Stimulated activated CD4-positive, alpha-beta T cell treated with anti-CD3 and anti-CD28 coated beads, Interleukin-15, amount 100 ng/mL, for 24 hours (primary cell): ENCODE results near the gene ETFRF1.

ENCODE experiments used
- DNase-seq: peaks from one replicate; pipeline ENCODE4 v3.0.0-alpha.2; 2020

The ETFRF1 gene

DNA sequence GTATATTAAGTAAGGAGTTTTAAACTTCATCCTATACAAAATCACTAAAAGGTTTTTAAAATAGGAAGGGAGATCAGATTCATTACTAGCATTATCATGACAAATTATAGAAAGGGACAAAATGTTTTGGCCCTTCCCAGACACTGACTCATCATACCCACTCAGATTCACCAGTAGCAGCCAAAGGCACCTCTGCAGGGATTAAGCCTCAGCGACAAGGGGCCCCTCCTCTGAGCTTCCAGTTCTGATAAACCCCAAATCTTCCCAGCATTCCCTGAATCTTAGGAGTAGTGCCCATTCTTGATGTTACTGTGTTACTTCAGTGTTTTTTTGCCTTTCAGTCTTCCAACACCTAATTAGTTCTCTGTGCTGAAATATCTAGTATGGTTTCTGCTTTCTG, 41.2 kb downstream of the ETFRF1 start:
- DNase-seq = no peak

DNA sequence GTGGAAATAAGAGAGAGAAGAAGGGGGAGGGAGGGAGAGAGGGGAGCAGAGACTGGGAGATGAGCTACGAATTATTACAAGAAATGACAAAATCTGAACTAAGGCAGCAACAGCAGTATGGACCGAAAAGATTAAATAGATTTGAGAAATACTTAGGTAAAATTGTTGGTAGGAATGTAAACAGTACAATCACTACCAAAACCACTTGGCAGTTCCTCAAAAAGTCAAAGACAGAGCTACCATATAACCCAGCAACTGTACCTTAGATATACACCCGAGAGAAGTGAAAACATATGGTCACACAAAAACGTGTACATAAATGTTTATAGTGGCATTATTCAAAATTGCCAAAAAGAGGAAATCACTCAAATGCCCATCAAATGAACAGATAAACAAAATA, 41.6 kb downstream of the ETFRF1 start:
- DNase-seq = no peak

DNA sequence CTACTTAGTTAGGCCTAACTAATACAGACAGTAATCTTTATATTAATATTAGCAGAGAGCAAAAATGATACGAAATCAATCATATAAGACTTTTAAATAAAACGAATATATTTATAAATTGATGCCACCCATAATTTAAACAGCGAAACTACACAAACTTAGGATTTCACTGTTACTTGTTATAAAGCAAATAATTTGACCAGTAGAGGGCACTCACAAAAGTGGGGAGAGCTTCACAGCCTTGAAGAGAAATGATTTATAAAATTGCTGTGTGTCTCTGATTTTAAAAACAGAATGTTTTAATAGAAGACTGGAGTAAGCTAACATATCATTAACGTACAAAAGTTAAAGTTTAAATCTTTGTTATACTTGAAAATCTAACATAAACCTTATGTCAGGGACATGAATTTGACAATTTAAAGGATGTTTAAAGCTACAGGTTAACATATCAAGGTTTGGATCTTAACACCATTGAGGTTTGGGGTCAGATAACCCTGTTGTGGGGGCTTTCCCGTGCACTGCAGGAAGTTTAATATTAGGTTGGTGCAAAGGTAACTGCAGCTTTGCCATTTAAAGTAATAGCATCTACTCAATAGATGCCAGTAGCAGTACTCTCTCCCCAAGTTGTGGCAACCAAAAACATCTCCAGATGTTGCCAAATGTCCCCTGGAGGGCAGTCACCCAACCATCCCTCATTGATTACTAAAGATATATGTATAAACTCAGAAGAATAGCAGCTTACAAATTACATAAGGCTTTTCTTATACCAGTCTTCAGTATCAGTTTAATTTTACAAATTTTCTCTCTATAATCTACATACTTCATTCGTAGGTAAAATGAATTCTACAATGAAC, 46.4 kb downstream of the ETFRF1 start:
- DNase-seq = no peak

DNA sequence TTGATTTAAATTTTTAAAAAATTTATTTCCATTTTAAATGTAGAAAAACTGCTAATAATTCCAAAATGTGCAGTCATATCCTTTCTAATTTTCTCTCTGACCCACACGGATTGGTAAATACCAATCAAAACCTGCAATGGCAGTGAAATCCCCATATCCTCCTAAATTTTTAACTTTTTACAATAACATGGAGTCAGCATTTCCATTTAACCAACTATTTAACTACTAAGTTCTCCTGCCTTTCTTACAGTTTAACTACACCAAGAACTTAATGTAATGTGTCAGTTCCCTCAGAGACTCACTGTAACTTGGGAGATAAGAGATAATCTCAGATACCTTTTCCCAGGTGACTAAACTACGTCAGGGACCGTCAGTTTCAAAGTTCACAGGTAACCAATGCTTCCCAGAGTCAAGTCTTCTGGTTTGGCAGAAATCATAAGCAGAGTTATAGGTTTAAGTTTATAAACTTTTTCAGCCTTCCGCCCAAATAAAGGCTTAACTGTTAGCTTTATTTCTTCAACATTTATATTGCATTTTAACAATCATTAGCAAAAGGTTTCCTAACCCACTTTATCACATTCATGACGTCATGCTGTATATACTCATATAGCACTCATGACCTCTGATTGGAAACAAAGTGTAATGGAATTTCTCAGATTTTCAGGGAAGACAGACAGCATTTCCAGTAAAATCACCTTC, 48.1 kb downstream of the ETFRF1 start:
- no peak for DNase-seq

DNA sequence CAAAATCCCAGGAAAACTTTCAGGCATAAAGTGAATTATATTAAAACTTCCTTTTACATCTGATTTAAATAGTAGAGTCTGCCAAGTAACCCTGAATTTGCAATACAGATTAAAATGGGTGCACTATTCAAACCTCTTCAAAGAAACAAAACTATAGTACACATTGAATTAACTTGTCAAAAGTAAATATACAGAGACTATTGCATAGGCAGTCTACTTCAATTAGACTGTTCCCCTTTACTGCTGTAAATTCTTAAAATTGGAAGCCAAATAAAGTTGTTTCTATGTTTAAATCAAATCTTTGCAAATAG, 48.6 kb downstream of the ETFRF1 start:
- DNase-seq = no peak

DNA sequence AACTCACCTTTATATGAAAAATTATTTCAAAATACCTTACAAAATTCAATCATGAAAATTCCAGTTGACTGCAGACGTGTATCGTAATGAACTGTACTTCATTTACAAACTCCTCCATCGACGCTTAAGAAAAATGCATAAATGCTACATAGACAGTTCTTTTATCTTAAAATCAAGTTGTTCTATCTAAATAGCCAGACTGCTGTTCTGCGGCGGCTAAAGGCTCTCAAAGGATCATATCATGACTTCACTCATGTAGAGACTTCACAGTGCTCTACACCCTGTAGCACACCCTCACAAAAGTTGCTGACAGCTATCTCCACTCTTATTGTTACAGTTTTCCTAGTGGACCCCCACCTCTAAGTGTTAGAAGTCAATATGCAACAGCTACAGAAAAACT, 50.5 kb downstream of the ETFRF1 start:
- no peak for DNase-seq

DNA sequence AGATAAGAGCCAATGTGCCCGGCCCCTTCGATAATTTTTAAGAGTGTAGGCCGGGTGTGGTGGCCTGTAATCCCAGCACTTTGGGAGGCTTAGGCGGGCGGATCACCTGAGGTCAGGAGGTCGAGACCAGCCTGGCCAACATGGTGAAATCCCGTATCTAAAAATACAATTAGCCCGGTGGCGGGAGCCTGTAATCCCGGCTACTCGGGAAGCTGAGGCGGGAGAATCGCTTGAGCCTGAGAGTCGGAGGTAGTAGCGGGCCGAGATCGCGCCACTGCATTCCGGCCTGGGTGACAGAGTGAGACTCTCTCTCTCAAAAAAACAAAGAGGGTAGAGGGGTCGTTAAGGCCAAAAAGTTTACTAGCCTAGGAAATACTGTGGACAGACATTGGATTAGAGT, 53.1 kb downstream of the ETFRF1 start:
- no peak for DNase-seq

DNA sequence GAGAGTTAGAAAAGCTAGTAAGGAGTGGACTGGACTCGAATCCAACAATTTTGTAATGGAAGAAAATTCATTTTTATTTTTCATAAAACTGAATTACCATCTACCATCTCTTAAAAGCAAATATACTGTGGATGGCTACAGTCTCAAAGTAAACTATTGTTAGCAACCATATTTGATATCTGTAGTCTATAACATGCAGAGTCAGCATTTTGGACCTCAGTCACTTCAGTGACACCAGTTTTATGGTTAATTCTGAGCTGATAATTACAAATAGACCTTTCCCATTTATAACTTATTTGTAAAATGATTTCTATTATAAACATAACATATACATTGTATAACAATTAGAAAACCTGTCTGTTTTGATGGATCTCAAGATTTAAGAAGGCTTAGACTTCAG, 53.7 kb downstream of the ETFRF1 start:
- no peak for DNase-seq

DNA sequence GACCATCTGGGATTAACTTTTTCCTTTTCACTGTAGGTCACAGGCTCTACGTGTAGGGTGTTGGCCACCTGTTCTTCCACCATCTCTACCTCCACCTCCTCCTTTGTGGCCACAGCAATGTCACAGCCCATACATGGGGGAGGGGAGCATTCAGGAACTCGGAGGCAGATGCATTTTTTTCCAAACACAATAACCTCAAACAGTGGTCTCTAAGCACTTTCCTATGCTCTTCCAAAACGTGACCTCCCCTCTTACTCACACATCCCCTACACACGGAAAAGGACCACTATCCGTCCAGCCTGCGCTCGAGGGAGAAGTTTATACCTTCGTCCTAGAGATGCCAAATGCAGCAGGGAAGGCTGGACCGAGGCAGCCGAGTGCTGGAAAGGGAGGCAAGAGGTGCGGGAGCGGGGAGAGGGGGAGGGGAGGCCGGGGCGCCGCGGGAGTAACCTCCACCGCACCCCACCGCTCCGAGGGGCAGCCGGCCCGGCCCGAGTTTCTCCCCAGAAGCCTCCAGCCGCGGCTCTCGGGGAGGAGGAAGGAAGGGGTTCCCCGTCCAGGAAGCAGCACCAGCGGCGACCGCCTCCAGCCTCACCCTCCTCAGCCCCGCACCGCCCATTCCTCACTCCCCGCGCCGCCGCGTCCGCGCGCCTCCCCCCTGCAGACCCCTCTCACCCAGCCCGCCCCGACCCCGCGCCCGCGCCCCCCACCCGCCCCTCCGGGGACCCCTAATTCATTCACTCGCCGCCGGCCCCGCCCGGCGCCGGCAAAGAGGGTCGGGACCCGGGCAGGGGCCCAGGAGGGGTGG, 55.1 kb downstream of the ETFRF1 start:
- DNase-seq = peak; percentile 67

DNA sequence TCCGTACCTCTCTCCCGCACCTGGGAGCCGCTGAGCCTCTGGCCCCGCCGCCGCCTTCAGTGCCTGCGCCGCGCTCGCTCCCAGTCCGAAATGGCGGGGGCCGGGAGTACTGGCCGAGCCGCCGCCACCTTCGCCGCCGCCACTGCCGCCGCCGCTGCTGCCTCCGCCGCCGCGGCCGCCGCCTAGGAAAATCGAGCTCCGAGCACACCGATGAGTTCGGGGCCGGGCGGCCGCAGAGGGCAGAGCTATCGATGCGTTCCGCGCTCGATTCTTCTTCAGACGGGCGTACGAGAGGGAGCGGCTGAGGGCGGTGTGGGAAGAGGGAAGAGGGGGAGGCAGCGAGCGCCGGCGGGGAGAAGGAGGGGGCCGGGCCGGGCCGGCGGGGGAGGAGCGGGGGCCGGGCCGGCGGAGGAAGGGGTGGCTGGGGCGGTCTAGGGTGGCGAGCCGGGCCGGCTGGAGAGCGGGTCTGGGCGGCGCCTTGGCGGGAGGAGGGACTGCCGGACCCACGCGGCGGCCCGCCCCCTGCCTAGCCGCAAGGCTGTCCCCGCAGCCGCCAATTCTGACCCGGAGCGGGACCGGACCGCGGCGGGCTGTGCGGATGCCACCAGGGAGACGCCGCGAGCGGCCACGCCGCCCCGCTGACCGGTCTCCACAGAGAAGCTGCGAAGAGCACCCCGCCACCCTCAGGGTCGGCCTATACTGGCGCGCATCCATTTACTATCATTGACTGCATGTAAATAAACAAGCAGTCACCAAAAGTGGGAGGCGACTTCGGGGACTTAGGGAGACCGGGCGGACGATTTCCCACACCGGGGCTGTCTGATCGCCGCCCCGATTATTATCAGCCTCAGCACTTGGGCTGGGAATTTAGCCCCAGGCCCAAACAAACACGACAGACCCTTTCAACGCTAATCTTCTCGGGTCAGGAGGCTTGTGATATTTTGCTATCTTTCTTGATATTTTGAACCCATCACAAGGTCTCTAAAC, 56.0 kb downstream of the ETFRF1 start, which contains the start of gene KRAS:
Gene KRAS, minus strand, starts transcription at position 186 of the 987 bp plus-strand sequence.
- DNase-seq = peak; percentile 94

DNA sequence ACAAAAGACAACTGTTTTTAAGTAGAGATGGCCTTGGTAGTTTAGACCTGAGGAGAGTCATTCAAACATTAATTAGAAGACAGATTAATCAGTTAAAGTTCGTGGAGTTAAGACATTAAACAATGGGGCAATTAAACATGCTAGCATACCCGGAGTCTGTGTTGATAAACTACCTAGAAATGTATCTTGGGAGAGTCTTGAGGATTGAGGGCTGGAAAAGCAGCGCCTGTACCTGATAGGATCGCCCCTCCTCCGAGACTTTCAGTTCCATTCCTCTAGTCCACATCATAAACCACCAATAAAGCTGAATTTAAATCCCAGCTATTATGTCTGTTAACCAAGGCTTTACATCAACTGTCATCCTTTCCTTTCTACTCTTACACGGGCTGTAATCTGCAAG, 56.7 kb downstream of the ETFRF1 start:
- no peak for DNase-seq

DNA sequence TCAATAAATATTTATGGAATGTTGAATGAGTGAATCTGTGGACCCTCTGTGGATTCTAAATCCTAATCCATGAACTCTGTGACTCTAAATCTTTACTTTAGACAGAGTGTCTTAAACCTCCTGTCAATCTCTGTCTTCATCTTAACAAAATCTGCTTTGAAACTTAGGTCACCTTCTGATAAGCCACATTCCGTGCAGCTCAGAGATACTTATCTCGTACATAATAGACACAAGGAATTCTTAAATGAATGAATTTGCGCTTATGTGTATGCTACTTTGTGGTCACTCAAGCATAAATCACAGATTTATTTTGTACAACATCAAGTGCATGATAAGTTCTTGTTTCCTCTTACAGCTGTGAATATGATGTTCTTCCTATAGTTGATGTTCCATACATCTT, 57.9 kb downstream of the ETFRF1 start:
- DNase-seq = no peak

DNA sequence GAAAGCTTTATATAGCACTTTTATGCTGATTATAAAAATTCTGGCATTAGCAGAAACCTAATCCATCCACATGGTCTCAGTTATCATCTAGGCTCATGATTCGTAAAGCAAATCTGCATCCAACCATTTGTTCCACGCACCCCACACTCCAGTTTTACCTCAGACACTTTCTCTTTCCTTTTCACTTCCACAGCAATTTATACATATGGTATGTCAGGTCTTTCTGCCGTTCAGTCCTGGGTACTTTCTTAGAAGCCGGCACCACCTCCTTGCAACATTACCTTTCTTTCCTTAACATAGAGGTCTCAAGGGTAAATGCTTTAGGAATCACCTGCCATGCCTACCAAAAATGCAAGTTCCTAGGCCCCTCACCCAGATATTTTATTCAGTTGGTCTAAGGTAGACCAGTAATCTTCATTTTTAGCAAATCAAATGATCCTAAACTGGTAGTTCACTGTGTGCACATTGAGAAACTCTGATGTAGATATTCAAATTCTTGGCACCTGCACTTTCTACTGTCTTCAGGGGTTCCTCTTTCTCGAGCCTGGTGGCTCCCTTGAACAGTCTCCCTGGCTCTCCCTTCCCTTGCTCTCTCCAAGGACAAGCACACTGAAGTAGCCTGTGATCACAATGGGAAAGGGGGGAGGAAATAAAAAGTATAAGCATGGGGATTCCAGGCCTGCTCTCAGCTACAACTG, 58.5 kb downstream of the ETFRF1 start:
- DNase-seq = no peak

DNA sequence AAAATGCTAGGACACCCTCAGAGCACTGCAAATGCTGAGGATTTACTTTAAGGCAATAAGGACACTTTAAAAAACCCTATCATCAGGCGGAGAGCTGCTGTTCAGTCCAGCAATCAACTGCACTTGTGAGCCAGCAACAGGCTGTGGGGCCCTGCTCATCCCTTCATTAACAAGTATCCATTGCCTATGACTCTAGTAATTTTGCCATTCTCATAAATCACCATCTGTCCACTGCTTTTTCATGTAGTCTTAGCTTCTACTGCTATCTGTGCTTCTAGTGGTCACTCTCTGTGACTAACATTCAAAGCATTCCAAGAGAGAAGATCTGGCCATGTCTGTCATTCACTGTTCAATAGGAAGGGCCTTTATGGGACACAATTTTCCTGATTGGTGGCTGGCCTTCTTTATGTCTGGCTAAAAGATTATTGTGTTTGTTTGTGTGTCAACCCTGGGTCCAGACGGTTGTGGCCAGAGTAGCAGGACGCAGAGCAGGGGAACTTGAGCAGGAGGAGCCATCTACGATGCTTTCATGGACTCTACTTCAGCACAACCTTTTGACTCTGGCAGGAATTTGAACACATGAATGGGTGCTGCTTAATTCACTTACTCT, 59.3 kb downstream of the ETFRF1 start:
- no peak for DNase-seq
